ENCODE data around the gene SULT2B1.

The SULT2B1 gene

DNA sequence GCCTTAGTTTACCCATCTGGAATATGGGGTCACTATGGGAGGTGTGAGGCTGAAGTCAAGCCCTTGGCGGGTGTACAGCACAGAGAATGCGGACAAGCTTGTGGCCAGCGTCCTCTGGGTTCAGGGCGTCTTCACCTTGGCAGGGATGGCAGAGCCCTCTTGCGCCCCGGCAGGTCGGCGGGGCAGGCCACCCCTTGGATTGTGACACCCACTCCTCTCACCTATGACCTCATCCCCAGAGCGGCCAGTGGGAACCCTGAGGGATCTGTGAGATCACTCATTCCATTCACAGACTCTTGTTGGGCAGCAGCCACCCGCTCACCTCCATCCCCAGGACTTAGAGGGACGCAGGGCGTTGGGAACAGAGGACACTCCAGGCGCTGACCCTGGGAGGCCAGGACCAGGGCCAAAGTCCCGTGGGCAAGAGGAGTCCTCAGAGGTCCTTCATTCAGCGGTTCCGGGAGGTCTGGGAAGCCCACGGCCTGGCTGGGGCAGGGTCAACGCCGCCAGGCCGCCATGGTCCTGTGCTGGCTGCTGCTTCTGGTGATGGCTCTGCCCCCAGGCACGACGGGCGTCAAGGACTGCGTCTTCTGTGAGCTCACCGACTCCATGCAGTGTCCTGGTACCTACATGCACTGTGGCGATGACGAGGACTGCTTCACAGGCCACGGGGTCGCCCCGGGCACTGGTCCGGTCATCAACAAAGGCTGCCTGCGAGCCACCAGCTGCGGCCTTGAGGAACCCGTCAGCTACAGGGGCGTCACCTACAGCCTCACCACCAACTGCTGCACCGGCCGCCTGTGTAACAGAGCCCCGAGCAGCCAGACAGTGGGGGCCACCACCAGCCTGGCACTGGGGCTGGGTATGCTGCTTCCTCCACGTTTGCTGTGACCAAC, 54.7 kb downstream of the SULT2B1 start, which contains the start of gene SPACA4:
SPACA4 (plus strand) TSS at position 280 of the 896 bp plus-strand sequence; CDS start at position 517, 237 bp downstream.
- DNase-seq = no peak

DNA sequence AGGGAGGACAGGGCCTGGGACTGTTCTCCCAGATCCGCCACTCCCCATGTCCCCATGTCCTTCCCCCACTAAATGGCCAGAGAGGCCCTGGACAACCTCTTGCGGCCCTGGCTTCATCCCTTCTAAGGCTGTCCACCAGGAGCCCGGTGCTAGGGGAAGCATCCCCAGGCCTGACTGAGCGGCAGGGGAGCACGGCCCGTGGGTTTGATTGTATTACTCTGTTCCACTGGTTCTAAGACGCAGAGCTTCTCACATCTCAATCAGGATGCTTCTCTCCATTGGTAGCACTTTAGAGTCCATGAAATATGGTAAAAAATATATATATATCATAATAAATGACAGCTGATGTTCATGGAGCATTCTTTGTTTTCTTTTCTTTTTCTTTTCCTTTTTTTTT, 55.4 kb downstream of the SULT2B1 start:
- DNase-seq = no peak

DNA sequence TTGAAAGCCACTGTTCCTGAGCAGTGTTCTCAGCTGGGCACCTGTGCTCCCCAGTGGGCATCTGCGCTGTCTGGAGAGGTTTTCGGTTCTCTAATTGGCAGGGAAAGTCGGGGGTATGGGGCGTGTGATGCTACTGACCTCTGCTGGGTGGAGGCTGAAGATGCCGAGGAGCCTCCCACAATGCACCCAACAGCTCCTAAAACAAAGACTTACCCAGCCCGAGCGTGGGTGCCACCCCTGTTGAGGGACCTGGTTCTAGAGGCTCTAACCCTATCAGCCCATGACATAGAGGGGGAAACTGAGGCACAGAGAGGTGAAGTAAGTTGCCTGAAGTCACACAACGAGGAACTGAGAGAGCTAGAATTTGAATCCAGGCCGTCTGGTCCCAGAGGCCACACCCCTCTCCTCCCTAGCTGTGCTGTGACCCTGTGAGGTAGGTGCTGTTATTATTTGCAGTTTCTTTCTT, 56.9 kb downstream of the SULT2B1 start:
- DNase-seq = peak; percentile 88

DNA sequence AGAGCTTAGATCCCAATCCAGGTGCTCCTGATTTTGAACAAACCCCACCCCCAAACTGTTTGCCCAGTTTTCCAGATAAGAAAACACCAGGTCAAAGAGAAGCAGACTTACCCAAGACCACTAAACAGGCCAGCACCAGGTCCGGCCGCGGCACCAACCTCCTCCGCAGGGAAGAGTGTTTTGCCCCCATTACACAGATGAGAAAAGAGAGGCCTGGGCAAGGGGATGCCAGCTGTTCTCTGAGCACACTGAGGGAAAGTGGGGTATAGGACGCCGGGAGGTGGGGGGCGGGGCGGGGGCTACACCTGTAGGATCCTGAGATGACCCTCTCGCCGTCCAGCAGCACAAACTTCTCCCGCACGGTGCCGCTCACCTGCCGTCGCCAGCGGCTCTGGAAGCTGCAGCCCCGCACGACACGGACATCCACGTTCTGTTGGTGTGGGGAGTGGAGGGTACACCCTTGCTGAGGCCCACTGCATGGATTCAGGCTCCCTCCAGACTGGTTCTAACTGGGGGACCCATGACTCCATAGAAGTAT, 57.7 kb downstream of the SULT2B1 start:
- no peak for DNase-seq

DNA sequence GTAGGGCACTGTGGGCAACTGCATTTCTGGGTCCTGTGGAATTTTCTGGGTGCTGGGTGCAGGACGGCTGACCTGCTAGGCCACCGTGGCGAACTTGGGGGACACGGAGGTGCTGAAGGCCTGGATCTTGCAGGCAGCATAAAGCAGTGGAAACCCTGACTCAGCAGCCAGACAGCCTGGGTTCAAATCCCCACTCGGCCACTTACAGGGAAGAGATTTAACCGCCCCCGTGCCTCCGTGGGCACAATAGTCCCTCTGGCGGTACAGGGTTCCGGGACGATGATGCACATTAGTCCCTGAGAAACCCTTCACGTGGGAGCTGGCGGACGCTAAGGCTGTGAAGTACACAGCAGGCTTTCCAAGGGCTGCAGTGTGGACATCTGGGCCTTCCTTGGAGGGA, 59.9 kb downstream of the SULT2B1 start:
- DNase-seq = no peak

DNA sequence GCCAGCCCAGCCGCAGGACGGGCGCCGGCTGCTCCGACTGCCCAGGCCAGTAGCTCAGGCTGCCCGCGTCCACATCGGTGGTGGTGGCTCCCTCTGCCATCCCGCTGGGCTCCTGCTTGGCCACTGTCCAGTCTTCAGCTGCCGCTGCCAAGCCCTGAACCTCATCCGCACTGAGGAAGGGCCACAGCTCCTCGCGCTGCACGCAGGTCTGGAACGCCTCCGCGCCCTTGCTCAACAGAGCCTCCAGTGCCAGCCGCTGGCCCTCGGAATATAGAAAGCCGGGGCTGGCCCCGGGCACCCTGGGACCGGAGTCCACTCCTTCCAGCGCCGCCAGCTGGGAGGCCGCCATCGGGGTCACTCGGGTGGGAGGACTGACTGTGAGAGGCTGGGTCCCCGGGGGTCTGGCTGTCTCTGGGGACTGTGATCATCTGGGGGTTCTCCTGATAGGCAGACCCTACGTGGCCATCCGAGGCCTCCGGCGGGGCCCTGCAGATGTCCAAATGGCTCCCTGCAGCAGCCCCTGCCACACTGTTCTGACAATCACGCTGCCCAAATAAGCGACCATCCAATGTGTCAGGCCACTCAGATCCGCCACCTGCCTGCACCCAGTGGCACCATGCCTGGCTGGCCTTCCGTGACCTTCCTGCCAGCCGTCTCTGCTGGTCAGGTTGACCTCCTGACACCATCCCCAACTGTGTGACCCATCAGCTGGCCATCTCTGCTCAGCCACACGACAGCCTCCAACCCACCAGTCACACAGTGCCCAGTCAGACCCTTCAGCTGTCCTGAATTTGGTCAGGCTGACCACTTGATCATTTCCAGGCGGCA, 61.3 kb downstream of the SULT2B1 start:
- DNase-seq = no peak

DNA sequence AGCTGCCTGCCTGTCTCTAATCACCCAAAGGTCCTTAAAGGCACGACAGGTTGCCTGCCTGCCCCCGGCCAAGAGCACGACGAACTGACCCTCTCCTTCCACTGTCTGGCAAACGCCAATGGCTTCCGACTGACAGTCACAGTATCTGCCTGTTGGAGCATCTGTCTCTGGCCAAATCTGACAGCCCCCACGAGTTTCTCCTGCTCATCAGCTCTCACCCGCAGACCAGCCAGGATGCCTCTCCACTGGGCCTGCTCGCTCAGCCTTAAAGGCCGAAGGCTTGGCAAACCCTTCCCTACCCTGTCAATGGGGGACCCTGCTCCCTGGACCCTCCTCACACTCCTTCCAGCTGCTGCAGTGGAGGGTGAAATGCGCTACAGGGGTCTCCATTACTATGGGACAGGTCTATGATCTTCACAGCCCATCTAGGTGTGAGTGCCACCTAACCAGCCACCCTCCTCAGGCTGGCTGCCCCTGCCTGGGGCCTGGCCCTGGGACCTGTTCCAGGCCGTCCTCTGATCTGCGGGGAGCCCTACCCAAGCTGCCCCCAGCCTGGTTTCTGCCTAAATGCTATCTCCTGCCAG, 62.0 kb downstream of the SULT2B1 start:
- DNase-seq = no peak

DNA sequence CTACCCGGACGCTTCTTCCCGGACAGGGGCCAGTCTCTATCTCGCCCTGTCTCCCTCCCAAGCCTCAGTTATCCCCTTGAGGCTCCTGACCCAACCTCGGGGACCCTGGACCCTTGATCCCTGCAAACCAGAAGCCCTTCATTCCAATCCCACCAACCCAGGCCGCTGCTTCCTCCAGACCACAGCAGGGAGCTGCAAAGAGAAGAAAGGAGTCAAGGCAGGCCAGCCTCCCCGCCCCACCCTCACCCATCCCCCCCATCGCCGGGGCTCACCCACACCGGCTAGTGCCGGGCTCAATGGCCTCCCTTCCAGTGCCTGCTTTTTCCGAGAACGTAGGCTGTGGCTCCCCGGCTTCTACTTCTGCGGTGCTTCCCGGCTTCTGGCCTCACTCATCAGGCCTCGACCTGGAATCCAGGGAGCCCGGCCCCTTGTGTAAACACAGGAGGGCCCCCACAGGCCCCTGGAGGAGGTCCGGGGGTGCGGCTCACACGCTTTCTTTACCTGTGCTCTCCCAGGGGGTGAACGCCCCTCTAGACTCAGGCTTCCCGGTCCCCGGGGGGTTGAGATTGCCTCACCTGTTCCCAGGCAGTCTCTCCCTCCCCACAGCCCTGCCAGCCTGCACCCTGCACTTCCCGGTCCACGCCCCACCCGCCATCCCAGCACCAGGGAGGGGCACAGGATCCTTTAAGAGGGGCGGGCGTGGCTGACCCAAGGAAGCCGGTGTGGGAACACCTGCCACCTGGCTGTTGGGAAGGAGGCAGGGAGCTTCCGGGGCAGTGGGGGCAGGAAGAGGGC, 62.7 kb downstream of the SULT2B1 start, which contains the start of gene FAM83E:
FAM83E (minus strand) TSS at position 641 of the 795 bp plus-strand sequence. CDS start 1,704 bp downstream, outside the sequence.
- DNase-seq = peak; percentile 89

DNA sequence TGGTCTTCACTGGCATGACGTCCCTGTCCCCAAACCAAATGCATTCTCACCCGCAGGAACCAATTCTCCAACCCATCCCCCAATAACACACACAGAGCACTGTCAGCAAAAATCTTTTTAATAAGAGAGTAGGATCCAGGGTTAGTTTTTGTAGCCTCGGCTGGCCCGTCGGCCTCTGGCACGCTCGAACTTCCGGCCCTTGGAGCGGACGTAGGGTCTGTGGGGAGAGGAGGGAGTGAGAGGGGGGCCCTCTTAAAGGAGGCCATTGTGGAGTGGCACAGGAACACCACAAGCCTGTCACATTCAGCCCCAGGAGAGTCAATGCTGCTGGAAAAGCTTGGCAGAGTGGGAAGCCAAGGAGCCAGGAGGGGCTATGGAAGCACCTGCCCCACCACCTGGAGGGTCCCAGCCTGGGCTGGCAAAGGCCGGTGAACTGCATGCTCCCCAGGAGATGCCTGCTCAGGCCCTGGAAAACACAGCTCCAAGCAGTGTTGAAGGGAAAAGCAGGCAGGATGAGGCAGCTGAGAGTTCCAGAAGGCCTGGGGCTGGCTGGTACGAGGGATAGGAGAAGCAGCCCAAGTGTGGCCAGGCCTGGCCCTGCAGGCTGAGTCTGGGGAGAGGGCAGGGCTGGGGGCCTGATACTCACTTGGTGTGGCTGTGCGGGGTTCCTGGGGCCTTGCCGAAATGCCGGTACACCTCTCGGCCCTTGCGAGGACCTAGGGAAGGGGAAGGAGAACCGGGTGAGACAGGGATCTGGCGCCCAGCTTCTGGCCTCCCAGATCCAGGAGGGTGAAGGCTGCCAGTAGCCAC, 63.5 kb downstream of the SULT2B1 start:
- no peak for DNase-seq

DNA sequence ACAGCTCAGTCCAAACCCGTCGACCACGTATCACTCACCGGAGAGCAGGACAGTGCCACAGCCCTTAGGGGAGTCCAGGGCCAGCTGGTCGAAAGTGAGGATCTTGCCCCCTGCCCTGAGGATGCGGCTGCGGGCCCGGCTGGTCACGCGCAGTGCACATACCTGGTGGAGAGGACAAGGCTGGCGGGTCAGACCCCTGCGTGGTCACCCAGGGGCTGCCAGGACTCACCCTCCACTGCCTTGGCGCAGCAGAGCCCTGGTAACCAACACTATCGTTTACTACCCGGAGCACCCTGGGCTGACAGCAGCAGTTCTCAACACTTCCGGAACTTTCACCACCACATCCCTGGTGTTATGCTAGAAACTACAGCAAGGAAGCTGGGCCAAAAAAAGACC, 64.1 kb downstream of the SULT2B1 start:
- DNase-seq = no peak

DNA sequence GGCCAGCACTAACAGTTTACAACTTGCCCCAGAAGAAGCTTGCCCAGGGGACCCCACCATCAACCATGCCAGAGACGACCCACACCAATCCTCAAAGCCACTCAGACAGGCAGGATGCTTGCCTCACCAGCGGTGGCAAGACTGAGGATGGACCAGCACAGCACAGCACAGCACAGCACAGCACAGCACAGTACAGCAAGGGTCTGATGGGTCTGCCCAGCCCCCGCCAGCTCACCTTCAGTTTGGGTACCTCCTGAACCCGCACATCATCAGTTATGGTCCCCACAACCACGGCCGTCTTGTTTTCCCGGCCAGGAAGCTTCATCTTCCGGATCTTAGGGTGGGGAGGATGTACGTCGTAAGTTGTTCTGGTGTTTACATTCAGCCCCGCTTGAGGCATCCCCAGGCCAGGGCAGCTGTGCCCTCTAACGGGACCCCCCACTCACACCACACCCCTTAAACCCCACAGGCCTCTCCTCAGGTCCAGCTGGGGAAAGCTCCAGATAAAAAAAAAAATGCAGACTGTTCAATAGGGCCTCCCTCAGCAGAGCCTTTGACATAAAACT, 64.6 kb downstream of the SULT2B1 start:
- DNase-seq = no peak

DNA sequence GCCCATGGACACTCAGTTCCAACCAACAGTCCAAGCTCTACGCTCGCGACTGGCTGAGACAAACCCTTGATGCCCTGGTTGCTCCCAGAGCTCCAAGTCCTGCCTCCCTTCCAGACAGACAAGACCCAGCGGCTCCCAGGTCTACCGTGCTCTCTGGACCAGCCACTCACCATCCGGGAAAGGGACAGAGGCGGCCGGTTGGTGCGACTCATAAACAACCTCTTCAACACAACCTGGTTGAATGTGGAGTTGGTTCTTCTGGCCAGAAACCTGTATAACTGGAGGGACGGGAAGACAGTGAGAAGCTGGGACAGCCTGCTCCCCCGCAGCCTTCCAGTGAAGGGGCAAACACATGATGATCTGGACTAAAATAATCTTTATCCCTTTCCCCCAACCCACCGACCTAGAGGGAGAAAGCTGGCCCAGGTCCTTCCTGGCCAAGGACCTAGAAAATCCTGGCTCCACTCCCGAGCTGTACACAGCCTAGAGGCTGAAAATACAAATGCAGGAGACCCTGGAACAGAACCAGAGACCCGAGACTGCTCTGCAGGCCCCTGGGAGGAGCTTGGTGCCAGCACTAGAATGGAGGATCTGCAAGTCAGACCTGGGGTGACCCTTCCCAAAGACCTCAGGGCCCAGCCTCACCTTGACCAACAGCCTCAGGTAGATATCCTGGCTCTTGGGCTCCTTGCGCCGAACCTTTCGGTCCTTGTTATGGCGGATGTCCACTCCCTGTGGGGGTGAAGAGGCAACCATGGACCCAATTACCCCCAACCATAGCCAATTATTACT, 65.4 kb downstream of the SULT2B1 start:
- DNase-seq = no peak

DNA sequence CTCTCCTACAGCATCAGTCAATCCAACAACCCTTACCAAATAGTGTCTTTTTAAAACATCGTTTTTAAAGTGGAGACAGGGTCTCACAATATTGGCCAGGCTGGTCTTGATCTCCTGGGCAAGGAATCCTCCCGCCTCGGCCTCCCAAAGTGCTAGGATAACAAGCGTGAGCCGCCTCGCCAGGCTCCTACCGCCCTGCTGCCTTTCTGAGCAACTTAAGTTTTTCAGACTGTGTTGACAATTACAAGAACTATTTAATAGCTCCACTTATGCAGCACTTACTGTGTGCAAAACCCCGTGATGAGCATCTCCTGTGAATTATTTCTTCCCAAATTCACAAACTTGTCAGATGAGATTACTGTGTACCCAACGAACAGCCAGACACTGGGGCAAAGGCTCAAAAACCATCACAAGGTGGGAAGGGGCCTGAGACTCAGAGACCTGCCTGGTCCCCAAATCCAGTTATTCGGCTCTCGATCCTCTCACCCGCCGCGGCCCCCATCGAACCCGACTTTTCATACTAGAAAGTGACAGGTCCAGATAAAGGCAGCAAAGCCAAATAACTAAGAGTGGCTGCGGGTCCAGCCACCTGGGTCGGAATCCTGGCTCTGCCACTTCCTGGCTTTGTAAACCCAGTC, 66.4 kb downstream of the SULT2B1 start:
- DNase-seq = no peak

DNA sequence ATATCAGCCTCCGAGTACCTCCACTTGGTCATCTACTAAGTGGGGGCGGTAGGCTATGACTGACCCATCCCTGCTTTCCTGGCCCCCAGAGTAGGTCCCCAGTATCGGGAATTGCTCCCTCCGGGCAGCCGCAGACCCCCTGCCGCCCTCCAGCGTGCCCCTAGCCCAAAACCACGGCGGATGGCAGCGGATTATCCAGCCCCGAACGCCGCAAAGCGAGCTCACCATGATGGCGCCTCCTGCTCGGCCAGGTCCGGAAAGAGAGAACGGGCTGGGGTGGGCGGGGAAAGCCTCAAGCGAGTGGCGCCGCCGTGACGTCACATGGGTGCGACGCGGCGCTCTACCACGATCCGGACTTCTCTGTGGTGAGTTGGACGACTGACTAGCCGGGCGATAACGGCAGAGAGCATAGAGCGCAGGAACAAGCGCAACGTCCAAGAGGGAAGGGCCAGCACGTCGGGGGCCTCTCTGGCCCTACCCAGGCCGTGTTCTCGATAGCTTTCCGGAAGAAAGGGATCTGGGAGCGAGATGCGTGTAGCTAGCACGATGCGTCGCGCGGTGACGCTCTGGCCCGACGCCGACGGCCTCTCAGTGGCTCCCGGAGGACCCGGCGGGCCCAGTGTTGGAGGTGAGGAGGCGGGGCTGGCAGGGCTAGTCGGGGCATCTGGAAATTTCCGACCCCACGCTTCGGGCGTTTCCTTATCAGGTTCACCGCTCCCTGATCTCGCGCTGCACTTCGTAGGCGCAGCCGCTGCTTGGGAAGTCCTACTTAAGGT, 67.1 kb downstream of the SULT2B1 start, which contains the start of the genes RPL18 and SPHK2:
RPL18 (minus strand) TSS at position 263 of the 776 bp plus-strand sequence; CDS start at position 228, 35 bp downstream.
SPHK2 (plus strand) TSS at position 591 of the 776 bp plus-strand sequence. CDS start 1,009 bp downstream, outside the sequence.
- DNase-seq = peak; percentile 100

DNA sequence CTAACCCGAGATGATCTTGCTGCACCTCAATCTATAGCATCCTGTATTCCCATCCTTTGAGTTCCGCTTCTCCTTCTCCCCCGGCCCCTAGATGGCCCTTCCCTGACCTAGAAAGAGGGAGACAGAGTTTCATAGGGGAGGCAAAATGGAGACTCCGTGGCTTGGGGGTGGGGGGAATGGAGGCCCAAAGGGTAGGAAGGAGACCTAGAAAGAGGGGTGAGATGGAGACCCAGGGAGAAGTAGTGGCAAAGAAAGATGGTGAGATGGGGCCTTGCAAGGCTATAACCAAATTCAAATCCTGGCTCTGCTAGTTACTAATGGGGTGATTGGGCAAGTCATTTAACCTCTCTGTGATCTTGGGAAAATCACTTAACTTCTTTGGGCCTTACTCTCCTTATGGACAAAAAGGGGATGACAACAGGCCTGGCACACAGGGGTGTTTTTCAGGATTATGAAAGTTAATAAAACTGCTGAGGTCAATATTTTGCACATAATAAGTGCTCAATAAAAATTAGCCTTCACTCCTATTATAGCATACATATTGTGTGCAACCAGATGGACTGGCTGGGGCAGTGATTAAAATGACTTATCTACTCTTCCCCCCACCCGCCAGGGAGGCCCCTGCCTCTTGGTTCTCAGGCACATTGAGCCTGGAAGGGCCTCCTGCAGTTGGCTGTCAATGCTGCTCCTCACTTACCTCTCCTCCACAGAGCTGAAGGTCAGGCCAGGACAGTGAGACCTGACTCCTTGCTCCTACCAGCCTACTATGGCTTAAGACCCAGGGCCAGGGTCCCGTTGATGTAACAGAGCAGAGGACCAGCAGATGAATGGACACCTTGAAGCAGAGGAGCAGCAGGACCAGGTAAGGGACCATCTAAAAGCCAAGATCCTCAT, 68.0 kb downstream of the SULT2B1 start:
- DNase-seq = no peak

DNA sequence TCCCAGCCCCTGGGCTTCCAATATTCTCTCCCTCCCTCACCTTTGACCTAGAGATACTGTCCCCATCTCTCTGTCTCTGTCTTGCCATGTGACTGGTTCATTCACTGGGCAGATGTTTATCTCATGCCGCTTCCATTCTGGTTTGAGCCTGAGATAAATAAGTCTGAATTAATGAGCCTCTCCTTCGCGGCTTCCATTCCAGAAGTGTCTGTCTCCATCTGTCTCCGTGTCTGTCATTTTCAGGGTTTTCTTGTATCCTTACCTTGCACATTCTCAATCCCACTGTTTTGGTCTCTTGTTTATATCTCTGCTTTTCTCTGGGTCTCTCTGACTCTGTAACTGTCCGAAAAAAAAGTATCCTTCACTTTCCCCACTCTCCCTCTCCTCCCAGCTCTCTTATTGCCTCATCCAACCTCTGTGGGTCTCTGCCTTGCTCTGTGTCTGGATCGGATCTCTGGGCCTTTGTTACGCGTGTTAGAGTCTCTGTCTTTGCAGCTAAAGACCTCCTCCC, 71.6 kb downstream of the SULT2B1 start:
- DNase-seq = no peak

DNA sequence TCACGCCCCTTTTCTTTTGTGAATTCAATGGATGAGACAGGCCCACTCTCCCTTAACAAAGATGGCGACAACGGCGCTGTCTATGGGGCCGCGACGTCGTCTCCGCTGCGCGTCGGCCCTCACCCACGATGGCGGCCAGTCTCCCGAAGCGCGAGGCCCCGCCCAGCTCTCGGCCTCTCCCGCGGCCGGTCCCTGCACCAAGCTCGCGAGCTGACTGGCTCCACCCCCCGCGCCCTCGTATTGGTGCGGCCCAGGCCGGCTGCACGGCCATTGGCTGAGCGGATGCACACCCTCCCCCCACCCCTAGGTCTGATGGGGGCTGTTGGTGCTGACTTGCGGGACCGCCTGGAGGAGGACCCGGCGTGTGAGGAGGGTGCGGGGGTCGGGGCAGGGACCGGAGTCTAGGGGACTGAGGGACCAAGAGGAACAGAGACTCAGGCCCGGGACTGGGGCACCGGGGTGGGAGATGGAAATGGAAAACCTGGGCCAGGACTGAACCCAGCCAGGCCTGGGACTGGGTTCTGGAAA, 72.2 kb downstream of the SULT2B1 start:
- DNase-seq = peak; percentile 99

Data from NCI-H69 (cell line).